Stimulated activated CD4-positive, alpha-beta T cell treated with anti-CD3 and anti-CD28 coated beads, TNF-alpha, amount 100 ng/mL, for 1 hour (primary cell): ENCODE results near the gene TMEM145.

Source experiments
- DNase-seq, 3 donors: peaks; one replicate each; pipeline ENCODE4 v3.0.0-alpha.2; 2020; ENCODE audit warnings: low read depth in 3 of 3, low spot score in 1 of 3

The TMEM145 gene

GRCh38 chr19:42277821-42278451 lies 35.2 kb upstream of the TMEM145 start:
- DNase-seq, result no peak

DNA sequence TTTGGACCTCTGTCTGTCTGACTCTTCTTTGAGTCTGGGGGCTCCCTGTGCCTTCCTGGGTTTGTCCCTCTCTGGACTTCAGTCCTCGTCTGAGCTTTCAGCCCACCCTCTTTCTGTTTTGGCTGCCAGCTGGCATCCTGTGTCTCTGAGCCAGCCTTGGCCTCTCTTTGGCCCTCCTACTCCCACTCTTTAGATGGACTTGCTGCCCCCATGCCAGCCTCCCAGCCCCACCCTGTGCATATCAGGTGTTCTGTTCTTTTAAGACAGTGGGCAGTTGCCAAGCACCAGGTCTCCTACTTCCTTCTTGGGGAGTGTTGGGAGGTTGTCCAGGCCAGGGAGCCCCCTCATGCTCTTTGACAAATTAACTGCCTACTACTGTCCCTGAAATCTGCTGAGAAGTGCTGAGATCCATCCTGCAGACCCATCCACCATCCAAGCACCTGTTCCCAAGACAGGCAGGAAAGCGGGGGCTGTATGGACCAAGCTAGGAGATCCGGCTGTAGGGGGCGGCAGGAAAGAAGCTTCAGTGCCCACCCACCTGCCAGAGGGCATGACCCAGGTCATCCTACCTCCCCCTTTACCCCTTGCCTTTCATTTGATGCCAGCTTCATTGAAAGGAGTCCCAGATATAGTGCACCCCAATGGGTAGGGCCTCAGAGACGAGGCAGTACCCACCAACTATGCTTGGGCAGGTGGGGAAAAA lies 34.5 kb upstream of the TMEM145 start:
- no peak for DNase-seq

DNA sequence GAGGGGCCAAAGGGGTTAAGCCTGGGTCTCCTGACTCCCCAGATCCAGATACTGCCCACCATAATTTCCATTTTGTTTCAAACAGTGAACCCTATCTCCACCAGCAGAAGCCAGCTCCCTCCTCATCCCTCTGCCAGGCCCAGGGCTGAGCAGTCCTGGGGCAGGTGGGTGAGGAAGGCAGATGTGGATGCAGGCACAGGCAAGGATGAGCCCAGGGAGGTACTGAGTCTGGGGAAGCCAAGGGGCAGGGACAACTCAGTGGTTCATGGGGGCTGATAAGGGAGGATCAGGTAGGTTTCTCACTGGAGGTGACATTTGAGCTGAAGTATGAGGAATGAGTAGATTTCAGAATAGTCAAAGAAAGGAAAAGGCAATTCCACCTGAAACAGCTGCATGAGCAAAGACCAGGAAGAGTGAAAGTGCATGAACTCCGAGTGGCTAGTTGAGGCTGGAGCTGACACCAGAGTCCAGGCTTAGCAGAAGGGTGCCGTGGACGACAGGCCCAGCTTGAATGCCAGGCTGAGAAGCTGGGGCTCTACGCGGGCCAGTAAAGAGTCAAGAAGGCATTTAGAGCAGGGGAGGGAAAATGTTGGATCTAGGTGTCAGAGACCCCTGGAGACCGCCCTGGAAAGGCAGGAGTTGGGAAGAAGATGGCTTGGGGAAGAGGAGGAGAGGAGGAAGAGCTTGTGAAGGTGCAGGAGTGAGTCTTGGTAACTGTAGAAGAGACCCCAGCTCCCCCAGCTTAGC lies 33.8 kb upstream of the TMEM145 start:
- no peak for DNase-seq

- peak; percentile 65 to 73 (median 66) for DNase-seq
Observed at GRCh38 chr19:42279902-42280814, 33.0 kb upstream of the TMEM145 start.

DNA sequence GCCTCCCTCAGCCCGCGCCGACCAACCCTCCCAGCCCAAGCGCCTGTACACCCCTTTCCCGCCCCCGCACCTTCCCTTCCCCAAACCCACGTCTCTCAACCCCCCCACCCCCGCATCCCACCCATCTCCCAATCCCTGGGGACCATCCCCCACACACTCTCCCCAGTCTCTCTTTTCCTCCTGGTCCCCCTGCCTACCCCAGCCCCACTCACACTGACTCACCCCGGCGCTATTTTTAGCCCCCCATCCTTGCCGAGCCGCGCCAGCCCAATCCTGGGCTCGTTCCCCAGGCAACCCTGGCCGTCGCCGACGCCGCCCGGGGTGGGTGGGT lies 32.3 kb upstream of the TMEM145 start:
- no peak for DNase-seq

GRCh38 chr19:42281146-42281826 lies 31.8 kb upstream of the TMEM145 start:
- DNase-seq, result no peak

GRCh38 chr19:42281827-42282762 lies 31.0 kb upstream of the TMEM145 start:
- DNase-seq, result no peak

DNA sequence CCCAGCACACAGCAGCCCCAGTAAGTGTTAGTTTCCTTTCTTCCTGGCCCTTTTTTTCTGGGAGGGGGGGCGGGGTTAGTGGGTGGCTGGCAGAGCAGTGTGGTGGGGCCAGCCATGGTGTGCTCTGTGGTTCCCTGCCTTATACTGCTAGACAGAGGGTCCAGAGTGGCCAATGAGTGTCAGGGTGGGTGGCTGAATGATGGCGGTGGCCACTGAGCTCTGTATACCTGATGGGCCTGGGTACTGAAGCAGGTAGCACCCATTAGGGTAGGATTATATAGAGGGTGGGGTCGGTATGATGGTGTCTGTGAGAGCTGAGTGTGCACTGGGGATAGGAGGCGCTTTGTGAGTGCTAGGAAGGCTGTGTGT lies 30.3 kb upstream of the TMEM145 start:
- no peak for DNase-seq

GRCh38 chr19:42283188-42284065 lies 29.7 kb upstream of the TMEM145 start:
- peak; percentile 92 to 95 (median 93) for DNase-seq

DNA sequence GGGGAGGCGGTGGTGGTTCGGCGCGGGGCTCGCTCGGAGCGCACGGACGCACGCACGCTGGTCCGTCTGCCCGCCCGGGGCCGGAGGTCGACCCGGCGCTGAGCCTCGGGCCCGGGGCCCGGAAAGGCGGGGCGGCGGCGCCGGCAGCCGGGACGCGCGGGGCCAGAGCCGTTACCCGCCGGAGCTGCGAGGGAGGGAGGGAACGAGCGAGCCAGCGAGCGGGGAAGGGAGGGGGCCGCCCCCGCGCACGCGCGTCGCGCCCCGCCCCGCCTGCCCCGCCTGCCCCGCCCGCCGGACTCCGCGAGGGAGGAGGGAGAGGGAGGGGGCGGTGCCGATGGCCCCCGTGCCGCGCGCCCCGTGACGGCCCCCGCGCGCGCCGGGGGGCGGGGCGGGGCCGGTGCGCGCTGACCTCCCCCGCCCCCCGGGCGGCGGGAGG lies 29.0 kb upstream of the TMEM145 start:
- DNase-seq, result peak; percentile 54 to 72 (median 65)

DNA sequence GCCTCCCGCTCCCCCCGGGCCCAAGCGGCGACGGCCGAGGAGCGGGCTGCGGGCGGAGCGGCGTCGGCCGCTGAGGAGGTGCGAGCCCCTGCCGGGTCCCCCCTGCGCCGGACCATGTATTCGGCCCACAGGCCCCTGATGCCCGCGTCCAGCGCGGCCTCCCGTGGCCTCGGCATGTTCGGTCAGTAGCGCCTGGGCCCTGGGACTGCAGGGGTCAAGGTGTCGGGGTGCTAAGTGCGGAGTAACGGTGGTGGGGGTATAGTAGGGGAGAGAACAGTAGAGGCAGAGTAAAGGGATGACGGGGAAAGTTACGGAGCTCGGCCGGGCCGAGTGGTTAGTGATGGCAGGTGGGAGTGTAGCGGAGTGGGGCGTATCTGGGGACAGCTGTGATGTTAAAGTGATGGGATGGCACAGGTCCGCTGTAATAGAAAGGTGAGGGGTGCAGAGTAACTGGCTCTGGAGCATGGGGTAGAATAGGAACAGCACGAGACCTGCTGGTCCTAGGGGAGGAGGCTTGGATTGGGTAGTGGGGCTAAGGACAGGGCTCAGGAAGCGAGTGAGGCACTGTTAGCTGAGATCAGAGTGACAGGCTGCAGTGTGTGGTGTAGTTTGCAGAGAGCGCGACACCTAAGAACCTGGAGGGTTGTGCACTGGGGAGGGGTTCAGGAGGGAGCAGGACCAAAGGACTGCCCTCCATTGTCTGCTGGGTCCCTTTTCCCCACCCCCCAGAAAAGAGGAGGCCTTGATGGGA lies 28.3 kb upstream of the TMEM145 start:
- DNase-seq, result no peak

DNA sequence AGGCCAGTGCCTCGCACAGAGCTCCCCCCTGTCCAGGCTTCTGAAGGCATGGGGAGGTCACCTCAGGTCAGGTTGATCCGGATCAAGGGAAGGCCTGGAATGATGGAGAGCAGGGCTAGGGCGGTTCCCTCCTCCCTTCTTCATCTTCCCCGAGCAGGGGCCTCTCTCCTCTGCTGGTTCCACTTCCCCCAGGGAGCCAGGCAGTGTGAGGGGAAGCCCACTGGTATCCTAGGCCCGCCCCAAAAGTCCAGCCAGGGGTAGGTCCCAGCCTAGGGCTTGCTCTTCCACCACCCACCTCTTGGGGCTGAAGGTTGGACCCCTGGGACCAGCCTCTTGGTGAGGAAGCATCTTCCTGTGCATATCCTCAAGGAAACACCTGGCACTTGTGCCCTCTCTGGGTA lies 27.6 kb upstream of the TMEM145 start:
- DNase-seq, result no peak

DNA sequence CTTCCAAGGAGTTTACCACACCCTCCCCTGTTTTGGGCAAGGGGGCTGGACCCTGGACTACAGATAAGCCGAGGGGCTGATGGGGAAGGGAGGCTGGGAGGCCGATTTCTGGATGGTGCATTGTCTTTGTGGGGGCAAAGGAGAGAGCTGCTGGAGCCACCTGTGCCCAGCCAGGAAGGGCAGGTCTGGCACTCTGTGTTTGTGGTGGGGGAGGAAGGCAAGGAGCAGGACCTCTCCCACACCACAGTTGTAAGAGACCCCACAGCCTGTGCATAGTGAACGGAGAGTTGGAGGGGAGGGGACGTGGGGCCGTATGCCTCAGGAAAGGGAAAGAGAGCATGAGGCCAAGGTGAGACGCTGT lies 27.1 kb upstream of the TMEM145 start:
- no peak for DNase-seq

- no peak for DNase-seq
Observed at GRCh38 chr19:42286349-42287016, 26.6 kb upstream of the TMEM145 start.

DNA sequence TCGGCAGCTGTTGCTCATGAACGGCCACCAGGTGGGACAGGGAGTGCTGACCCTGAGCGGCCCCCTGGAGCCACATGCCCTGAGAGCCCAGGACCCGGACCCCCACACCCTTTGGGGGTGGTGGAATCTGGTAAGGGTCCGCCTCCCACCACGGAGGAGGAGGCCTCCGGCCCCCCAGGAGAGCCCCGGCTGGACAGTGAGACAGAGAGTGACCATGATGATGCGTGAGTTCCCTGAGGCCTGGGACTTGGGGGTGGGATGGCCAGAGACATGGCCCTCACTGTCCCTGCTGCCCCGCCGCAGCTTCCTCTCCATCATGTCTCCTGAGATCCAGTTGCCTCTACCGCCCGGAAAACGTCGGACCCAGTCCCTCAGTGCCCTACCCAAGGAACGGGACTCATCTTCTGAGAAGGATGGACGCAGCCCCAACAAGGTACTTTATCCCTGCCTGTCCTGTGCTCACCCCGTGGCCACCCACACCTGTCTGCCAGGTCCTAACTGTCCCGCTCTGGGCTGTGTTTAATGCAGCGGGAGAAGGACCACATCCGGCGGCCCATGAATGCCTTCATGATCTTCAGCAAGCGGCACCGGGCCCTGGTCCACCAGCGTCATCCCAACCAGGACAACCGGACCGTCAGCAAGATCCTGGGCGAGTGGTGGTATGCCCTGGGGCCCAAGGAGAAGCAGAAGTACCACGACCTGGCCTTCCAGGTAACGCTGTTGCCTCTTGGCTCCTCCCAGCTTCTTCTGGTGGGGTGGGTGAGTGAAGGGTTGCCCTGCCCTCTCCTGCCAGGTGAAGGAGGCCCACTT lies 25.9 kb upstream of the TMEM145 start:
- DNase-seq, result no peak

- DNase-seq, result no peak
Observed at GRCh38 chr19:42287827-42288107, 25.3 kb upstream of the TMEM145 start.

DNA sequence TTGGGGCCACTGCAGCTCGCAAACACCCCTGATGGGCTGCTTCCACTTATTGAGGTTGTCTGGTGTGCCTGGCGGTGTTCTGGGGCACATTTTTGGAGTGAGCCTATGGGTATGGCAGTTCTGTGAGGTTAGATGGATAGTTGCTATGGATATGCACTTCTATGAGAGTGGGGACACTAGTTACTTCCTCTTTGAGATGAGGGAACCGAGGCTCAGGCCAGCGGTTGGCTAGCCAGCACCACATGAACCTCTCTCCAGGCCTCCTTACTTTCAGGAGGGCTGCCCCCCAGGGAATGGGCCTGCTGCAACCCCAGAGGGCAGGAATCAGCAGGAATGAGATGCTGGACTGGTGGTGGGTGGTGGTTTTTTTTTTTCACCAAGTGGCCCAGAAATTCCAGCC lies 24.7 kb upstream of the TMEM145 start:
- no peak for DNase-seq
